ENCODE data around the gene LRRFIP1. TPM values are rescaled to one million over a fixed set of nuclear protein-coding genes. Genes with fewer than 3 reads are reported as not detected.
A peak's percentile ranks its signal among the peaks of the same experiment; 100 is the strongest.

The LRRFIP1 gene
- total RNA-seq, 4 donors from 2014 or later = 98.5 to 147 (median 122) TPM

DNA sequence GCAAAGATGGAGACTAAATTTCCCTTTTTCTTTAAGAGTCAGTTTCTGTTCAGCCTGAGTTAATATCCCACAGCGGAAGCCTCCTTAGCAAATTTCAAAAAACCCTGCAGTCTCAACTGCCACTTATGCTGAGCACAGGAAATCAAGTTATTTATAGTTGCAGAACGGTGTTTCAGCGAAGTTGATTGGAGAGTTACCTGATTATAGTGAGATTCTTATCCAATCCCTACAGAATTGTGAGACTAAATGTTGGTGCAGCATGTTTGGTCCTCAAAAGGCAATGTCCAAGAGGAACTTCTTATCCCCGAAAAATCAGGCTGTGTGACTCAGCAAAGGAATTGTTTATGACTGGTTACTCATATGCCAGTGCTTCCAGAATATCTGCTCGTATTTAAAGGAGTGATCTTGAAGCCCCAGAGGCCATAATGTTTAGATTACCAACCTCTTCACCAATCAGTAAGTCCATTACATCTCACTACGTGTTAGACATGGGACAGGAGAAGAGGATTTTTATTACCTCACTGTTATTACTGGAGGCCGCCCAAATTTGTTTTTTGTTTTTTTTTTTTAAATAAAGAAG is 67.9 kb downstream of the LRRFIP1 start:
- in situ Hi-C loops (cut with MboI; ENCODE audit: low pct_ligation_motif_present in 1 of 4, low pct_unique_long_range_greater_than_20kb in 1 of 4, low sequenced_read_pairs in 3 of 4) (no loop called here), intact Hi-C loops (cut with DNase I; ENCODE audit: low total_unique reads) (no loop called here)
- no peak for DNase-seq
- peak overlapping the region; percentile 97 to 100 (median 98) for H3K27ac ChIP-seq
- no peaks in the 10 kb centered on the region for H3K27me3 ChIP-seq
- no peaks in the 10 kb centered on the region for H3K36me3 ChIP-seq
- 16 to 22% methylated on average over 4 to 7 of the region's 7 CpGs for WGBS, 2 donors (ENCODE audit: low coverage in 1 of 2)
- H3K4me1 ChIP-seq = peaks cover 52 to 82% (median 76%) of the 10 kb centered on the region in 4 donors
- H3K9me3 ChIP-seq = no peaks in the 10 kb centered on the region
- peak in 2 of 3 donors; percentile 49 to 74 for TF ChIP-seq POLR2AphosphoS5 (IDR thresholded peaks at IDR 0.05)
- TF ChIP-seq EP300 (IDR thresholded peaks at IDR 0.05; ENCODE audit: low read depth) = no peak
- peak overlapping the region in 2 of 4 donors; percentile 6 to 98 for H3K4me3 ChIP-seq

DNA sequence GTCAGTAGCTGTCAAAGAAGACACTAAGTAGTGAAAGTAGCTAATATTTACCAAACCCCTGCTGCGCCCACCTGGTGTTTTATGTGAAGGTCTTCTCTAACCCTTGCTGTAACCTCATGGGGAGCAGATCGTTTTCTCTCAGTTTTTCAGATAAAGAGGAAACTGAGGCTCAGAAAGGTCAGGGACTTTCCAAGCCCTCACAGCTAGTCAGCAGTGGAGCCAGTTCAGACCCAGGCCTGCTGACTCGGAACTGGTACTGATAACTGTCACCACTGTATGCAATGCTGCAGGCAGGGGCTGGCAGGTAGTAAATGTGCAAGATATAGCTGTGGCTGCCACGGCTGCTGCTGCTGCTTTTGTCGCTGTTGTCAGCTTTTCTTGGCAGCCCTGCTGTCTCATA is 69.1 kb downstream of the LRRFIP1 start:
- H3K36me3 ChIP-seq = no peaks in the 10 kb centered on the region
- peak overlapping the region; percentile 97 to 100 (median 98) for H3K27ac ChIP-seq
- in situ Hi-C loops (cut with MboI; ENCODE audit: low pct_ligation_motif_present in 1 of 4, low pct_unique_long_range_greater_than_20kb in 1 of 4, low sequenced_read_pairs in 3 of 4) (no loop called here), intact Hi-C loops (cut with DNase I; ENCODE audit: low total_unique reads) (no loop called here)
- no peaks in the 10 kb centered on the region for H3K27me3 ChIP-seq
- DNase-seq = no peak
- TF ChIP-seq EP300 (IDR thresholded peaks at IDR 0.05; ENCODE audit: low read depth) (no peak), CTCF (IDR thresholded peaks at IDR 0.05) (no peak)
- H3K9me3 ChIP-seq = no peaks in the 10 kb centered on the region
- 32% methylated on average over 5 of the region's 5 CpGs; no CpG with 5 or more reads in 1 of the 2 donors for WGBS, 2 donors (ENCODE audit: low coverage in 1 of 2)
- H3K4me3 ChIP-seq = peak overlapping the region in 1 of 4 donors; percentile 2
- peaks cover 64 to 85% (median 79%) of the 10 kb centered on the region in 4 donors for H3K4me1 ChIP-seq

DNA sequence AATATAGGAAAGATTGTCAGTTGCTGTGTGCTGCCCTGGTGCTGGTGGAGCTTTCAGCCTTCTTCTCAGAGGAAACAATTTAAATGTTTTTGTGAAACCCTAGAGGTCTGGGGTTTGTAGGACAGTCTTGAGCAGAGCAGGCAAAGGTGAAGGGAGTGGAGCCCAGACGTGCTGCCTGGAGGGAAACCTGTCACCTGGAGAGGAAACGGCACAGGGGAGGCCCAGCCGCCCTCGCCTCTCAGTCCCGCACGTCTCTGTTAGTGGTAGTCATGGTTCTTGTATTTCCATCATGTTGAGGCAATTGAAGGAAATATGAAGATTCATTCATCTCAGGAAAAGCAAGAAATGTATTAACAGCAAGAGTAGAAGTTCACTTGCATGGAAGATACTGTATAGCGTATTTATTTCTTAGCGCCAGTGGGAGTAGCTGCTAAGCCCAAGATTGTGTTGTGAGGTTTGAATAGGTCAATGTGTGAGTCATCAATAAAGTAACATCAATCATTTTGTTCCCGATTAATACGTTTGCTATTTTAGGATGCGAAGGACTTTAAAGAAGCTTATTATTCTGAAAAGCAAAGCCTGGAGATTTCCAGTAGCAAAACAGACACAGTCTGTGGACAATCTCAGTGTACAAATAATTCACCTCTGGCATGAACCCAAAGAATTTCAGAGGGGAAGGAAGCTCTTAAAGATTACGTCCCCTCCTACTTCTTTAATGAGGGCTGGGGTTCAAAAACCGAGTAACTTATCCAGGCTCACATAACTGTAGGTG is 70.4 kb downstream of the LRRFIP1 start:
- DNase-seq = no peak
- Histone ChIP-seq H3K9me3 (no peaks in the 10 kb centered on the region), H3K27ac (peak overlapping the region; percentile 97 to 100 (median 98)), H3K36me3 (no peaks in the 10 kb centered on the region), H3K4me1 (peaks cover 77 to 98% (median 91%) of the 10 kb centered on the region in 4 donors), H3K27me3 (no peaks in the 10 kb centered on the region), H3K4me3 (no peak overlapping the region)
- in situ Hi-C loops (cut with MboI; ENCODE audit: low pct_ligation_motif_present in 1 of 4, low pct_unique_long_range_greater_than_20kb in 1 of 4, low sequenced_read_pairs in 3 of 4) = no loop called here
- intact Hi-C loops (cut with DNase I; ENCODE audit: low total_unique reads) = no loop called here
- TF ChIP-seq EP300 (IDR thresholded peaks at IDR 0.05; ENCODE audit: low read depth) (no peak), POLR2AphosphoS5 (IDR thresholded peaks at IDR 0.05) (no peak), CTCF (IDR thresholded peaks at IDR 0.05) (no peak), POLR2A (IDR thresholded peaks at IDR 0.05) (no peak)
- WGBS, 2 donors (ENCODE audit: low coverage in 1 of 2) = 53 to 61% methylated on average over 11 to 13 of the region's 13 CpGs

- H3K36me3 ChIP-seq = no peaks in the 10 kb centered on the region
- TF ChIP-seq CTCF (IDR thresholded peaks at IDR 0.05) (no peak), POLR2A (IDR thresholded peaks at IDR 0.05) (no peak), POLR2AphosphoS5 (IDR thresholded peaks at IDR 0.05) (no peak), EP300 (IDR thresholded peaks at IDR 0.05; ENCODE audit: low read depth) (no peak)
- H3K4me3 ChIP-seq = no peak overlapping the region
- peak overlapping the region; percentile 97 to 100 (median 98) for H3K27ac ChIP-seq
- no peaks in the 10 kb centered on the region for H3K27me3 ChIP-seq
- no peak for DNase-seq
- 56 to 90% methylated on average over 2 to 5 of the region's 5 CpGs for WGBS, 2 donors (ENCODE audit: low coverage in 1 of 2)
- in situ Hi-C loops (cut with MboI; ENCODE audit: low pct_ligation_motif_present in 1 of 4, low pct_unique_long_range_greater_than_20kb in 1 of 4, low sequenced_read_pairs in 3 of 4) = no loop called here
- peaks cover 82 to 100% (median 94%) of the 10 kb centered on the region in 4 donors for H3K4me1 ChIP-seq
- intact Hi-C loops (cut with DNase I; ENCODE audit: low total_unique reads) = no loop called here
- no peaks in the 10 kb centered on the region for H3K9me3 ChIP-seq
Observed at GRCh38 chr2:237698358-237698694, 70.9 kb downstream of the LRRFIP1 start.
